Endothelial cell of umbilical vein (primary cell): ENCODE results near the gene COL4A2.

Experiments used
- CTCF ChIP-seq, 2 donors: IDR thresholded peaks; 1 replicate in 1 of 2; 2 replicates in 1 of 2; pipeline ENCODE4 v1.5.1; 2011; ENCODE audit warnings: low read length in 2 of 2, mild to moderate bottlenecking in 2 of 2, moderate library complexity in 2 of 2, control low read depth in 1 of 2, inconsistent platforms in 1 of 2, low read depth in 1 of 2; ENCODE audit not compliant: insufficient read depth in 1 of 2; ENCODE audit errors: extremely low read depth in 1 of 2
- GATA2 ChIP-seq: IDR thresholded peaks from 2 replicates; pipeline ENCODE4 v1.7.0; 2011; ENCODE audit warnings: low read depth, mild to moderate bottlenecking, moderate library complexity, mixed read lengths, low read length; ENCODE audit not compliant: insufficient read length, insufficient read depth
- POLR2A ChIP-seq: IDR thresholded peaks from 2 replicates; pipeline ENCODE4 v1.6.1; 2012; ENCODE audit warnings: low read depth, mild to moderate bottlenecking, control low read depth, low read length
- POLR2AphosphoS5 ChIP-seq: IDR thresholded peaks from 2 replicates; pipeline ENCODE4 v1.6.1; 2012; ENCODE audit warnings: low read depth, mild to moderate bottlenecking, control low read depth, low read length, moderate library complexity; ENCODE audit not compliant: insufficient read depth

DNA sequence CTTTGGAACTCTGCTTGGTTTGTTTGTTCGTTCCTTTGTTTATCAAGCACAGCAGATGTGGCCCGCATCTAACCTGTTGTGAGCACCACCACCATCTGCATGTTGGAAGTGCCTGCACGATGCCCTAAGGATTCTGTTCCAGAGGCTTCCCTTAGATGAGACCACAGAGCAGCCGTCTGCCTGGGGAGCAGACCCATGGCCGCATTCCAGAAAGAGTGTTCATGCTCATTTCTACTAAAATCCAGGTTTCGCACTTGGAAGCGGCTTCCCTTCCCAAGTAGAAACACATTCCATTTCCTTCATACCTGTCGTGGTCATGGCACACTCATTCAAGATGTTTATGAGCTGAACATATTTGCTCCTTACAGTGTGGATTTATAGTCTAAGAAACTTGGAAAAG is 27.2 kb downstream of the COL4A2 start:
- TF ChIP-seq CTCF (IDR thresholded peaks at IDR 0.05; ENCODE audit: extremely low read depth in 1 of 2, insufficient read depth in 1 of 2, low read depth in 1 of 2, low read length in 2 of 2) (no peak), POLR2A (no peak), POLR2AphosphoS5 (no peak), GATA2 (no peak)
